GM18498 (cell line): ENCODE results near the gene PGM2L1.
"Not testable (repeated sequence)": the region's sequence is repeated elsewhere in the genome, so short reads cannot be mapped to it uniquely, and the experiment has no call there.

Experiments used
- ATAC-seq: cut with Tn5 transposase; IDR thresholded peaks from one replicate; pipeline ENCODE4 v1.9.1; 2021; ENCODE audit warnings: mild to moderate bottlenecking, moderate library complexity; ENCODE audit not compliant: unreplicated experiment

Gene PGM2L1

GRCh38 chr11:74345420-74345819, 52.8 kb downstream of the PGM2L1 start:
- ATAC-seq, result no peak

- ATAC-seq, result no peak
Observed at GRCh38 chr11:74341921-74342320, 56.3 kb downstream of the PGM2L1 start.

GRCh38 chr11:74339619-74340018, 58.6 kb downstream of the PGM2L1 start:
- ATAC-seq, result no peak

GRCh38 chr11:74338963-74339362, 59.3 kb downstream of the PGM2L1 start:
- no peak for ATAC-seq

- ATAC-seq, result no peak
Observed at GRCh38 chr11:74333193-74333592, 65.0 kb downstream of the PGM2L1 start.

- ATAC-seq, result no peak
Observed at GRCh38 chr11:74332291-74332690, 65.9 kb downstream of the PGM2L1 start.

- not testable (repeated sequence) for ATAC-seq
Observed at GRCh38 chr11:74331000-74331399, 67.2 kb downstream of the PGM2L1 start.

- ATAC-seq, result no peak
Observed at GRCh38 chr11:74330075-74330858, 68.0 kb downstream of the PGM2L1 start.

- ATAC-seq, result no peak
Observed at GRCh38 chr11:74327076-74327475, 71.2 kb downstream of the PGM2L1 start.

GRCh38 chr11:74326665-74327064, 71.6 kb downstream of the PGM2L1 start:
- ATAC-seq, result no peak

- no peak for ATAC-seq
Observed at GRCh38 chr11:74325649-74326645, 72.3 kb downstream of the PGM2L1 start.

- ATAC-seq, result no peak
Observed at GRCh38 chr11:74322667-74323066, 75.6 kb downstream of the PGM2L1 start.

GRCh38 chr11:74321487-74322188, 76.6 kb downstream of the PGM2L1 start:
- no peak for ATAC-seq

- ATAC-seq, result no peak
Observed at GRCh38 chr11:74320538-74320937, 77.7 kb downstream of the PGM2L1 start.

- ATAC-seq, result no peak
Observed at GRCh38 chr11:74319139-74319816, 79.0 kb downstream of the PGM2L1 start.

- ATAC-seq, result no peak
Observed at GRCh38 chr11:74318241-74318932, 79.8 kb downstream of the PGM2L1 start.

GRCh38 chr11:74316772-74317505, 81.3 kb downstream of the PGM2L1 start:
- ATAC-seq, result no peak

GRCh38 chr11:74312326-74312725, 85.9 kb downstream of the PGM2L1 start:
- ATAC-seq, result no peak

GRCh38 chr11:74311352-74311926, 86.8 kb downstream of the PGM2L1 start, which contains the start of gene P4HA3:
Gene P4HA3, minus strand, starts transcription at chr11:74311640. Its CDS starts 29 bp downstream, at chr11:74311611.
- no peak for ATAC-seq
